SK-N-SH (cell line): ENCODE results near the gene CFAP221. TPM values are rescaled to one million over a fixed set of nuclear protein-coding genes. Genes with fewer than 3 reads are reported as not detected.

Source experiments
- CTCF ChIA-PET: fragments of 300-600, 350-600 bp; formaldehyde crosslinking; extraction: SDS; loops from one replicate; lab custom pipeline; 2021; lab: Yijun Ruan, JAX
- POLR2A ChIA-PET: fragments of 350-600 bp; sonication (Branson Sonifier 250); formaldehyde crosslinking; extraction: SDS; loops from one replicate; lab custom pipeline; 2020; ENCODE audit warnings: antibody characterized with exemption, inconsistent platforms; lab: Yijun Ruan, JAX
- DNase-seq: peaks from one replicate; pipeline ENCODE4 v3.0.0; 2012
- H2AFZ ChIP-seq: fragments of 200-600 bp; sonication (generic); 2 replicates; pipeline ENCODE4 v1.8.1; 2016; ENCODE audit warnings: antibody characterized with exemption, mild to moderate bottlenecking, low read depth
- H3F3A ChIP-seq: fragments of 200-600 bp; sonication (generic); replicated peaks from 2 replicates; pipeline ENCODE3; 2016; ENCODE audit warnings: antibody characterized with exemption, mild to moderate bottlenecking; ENCODE audit not compliant: insufficient read depth
- H3K27ac ChIP-seq, 2 experiments: fragments of 200-500 bp in 1 of 2; fragments of 200-600 bp in 1 of 2; sonication (Bioruptor generic) in 1 of 2; sonication (generic), shearing (Covaris generic) in 1 of 2; 2 replicates each; pipeline versions ENCODE4 v1.5.1 to v1.6.1; 2014 to 2016; ENCODE audit warnings: low read depth in 2 of 2, inconsistent platforms in 1 of 2, low read length in 1 of 2, mild to moderate bottlenecking in 1 of 2, mixed read lengths in 1 of 2
- H3K27me3 ChIP-seq: fragments of 200-600 bp; sonication (generic), shearing (Covaris generic); 2 replicates; pipeline ENCODE4 v1.6.1; 2016; ENCODE audit warnings: mixed run types; ENCODE audit not compliant: insufficient read depth
- H3K36me3 ChIP-seq, 2 experiments: fragments of 200-500 bp in 1 of 2; fragments of 200-600 bp in 1 of 2; sonication (Bioruptor generic) in 1 of 2; sonication (generic) in 1 of 2; replicated peaks in 1 of 2; 2 replicates each; pipeline versions ENCODE3 to v1.5.1; 2014 to 2016; ENCODE audit warnings: low read length in 1 of 2, mild to moderate bottlenecking in 1 of 2; ENCODE audit not compliant: insufficient read depth in 2 of 2, control insufficient read depth in 1 of 2
- H3K4me1 ChIP-seq, 2 experiments: fragments of 200-500 bp in 1 of 2; fragments of 200-600 bp in 1 of 2; sonication (Bioruptor generic) in 1 of 2; sonication (generic), shearing (Covaris generic) in 1 of 2; 2 replicates each; pipeline versions ENCODE4 v1.5.1 to v1.6.1; 2014 to 2016; ENCODE audit warnings: low read depth in 1 of 2, low read length in 1 of 2, mixed run types in 1 of 2; ENCODE audit not compliant: insufficient read depth in 2 of 2, control insufficient read depth in 1 of 2
- H3K4me2 ChIP-seq: fragments of 200-600 bp; sonication (generic), shearing (Covaris generic); 2 replicates; pipeline ENCODE4 v1.6.1; 2017; ENCODE audit warnings: mixed run types
- H3K4me3 ChIP-seq, 2 experiments: fragments of 200-500 bp in 1 of 2; fragments of 200-600 bp in 1 of 2; sonication (Bioruptor generic) in 1 of 2; sonication (generic), shearing (Covaris generic) in 1 of 2; 2 replicates each; pipeline versions ENCODE4 v1.5.1 to v1.8.1; 2014 to 2016; ENCODE audit warnings: low read depth in 2 of 2, inconsistent platforms in 1 of 2, low read length in 1 of 2, mild to moderate bottlenecking in 1 of 2, mixed read lengths in 1 of 2, moderate library complexity in 1 of 2
- H3K79me2 ChIP-seq: fragments of 200-600 bp; sonication (generic); 2 replicates; pipeline ENCODE4 v1.8.1; 2017; ENCODE audit warnings: mild to moderate bottlenecking; ENCODE audit not compliant: insufficient read depth
- H3K9ac ChIP-seq: fragments of 200-600 bp; sonication (generic); 2 replicates; pipeline ENCODE4 v1.6.1; 2017; ENCODE audit warnings: mixed run types
- H3K9me2 ChIP-seq: fragments of 200-600 bp; sonication (generic); 2 replicates; pipeline ENCODE4 v1.6.1; 2017; ENCODE audit warnings: mixed run types
- H3K9me3 ChIP-seq: fragments of 200-600 bp; sonication (generic); 2 replicates; pipeline ENCODE4 v1.6.1; 2017; ENCODE audit warnings: mixed run types, mild to moderate bottlenecking, moderate library complexity
- H4K20me1 ChIP-seq: fragments of 200-600 bp; sonication (generic); 2 replicates; pipeline ENCODE4 v1.6.1; 2017; ENCODE audit warnings: mild to moderate bottlenecking, mixed run types; ENCODE audit not compliant: insufficient read depth
- CHD2 ChIP-seq: fragments of 150-350 bp; IDR thresholded peaks from 2 replicates; pipeline ENCODE4 v1.6.1; 2018; ENCODE audit warnings: low read length; ENCODE audit not compliant: partially characterized antibody
- CTCF ChIP-seq: fragments of 200-600 bp; sonication (generic); IDR thresholded peaks from 2 replicates; pipeline ENCODE4 v1.6.1; 2017; ENCODE audit warnings: antibody characterized with exemption, mild to moderate bottlenecking, moderate library complexity
- ELF1 ChIP-seq: IDR thresholded peaks from 2 replicates; pipeline ENCODE4 v1.4.0; 2012
- EP300 ChIP-seq, 2 experiments: IDR thresholded peaks; 2 replicates each; pipeline versions ENCODE4 v1.4.0 to v1.6.1; 2012; ENCODE audit warnings: borderline replicate concordance in 1 of 2, low read depth in 1 of 2, low read length in 1 of 2
- EZH2phosphoT487 ChIP-seq: fragments of 200-600 bp; sonication (generic); IDR thresholded peaks from 2 replicates; pipeline ENCODE4 v1.6.1; 2017; ENCODE audit warnings: low read depth, mixed run types, mild to moderate bottlenecking, antibody characterized with exemption, moderate library complexity, borderline replicate concordance
- FOSL2 ChIP-seq: IDR thresholded peaks from 2 replicates; pipeline ENCODE4 v1.4.0; 2012; ENCODE audit warnings: low read depth, mild to moderate bottlenecking, moderate library complexity, borderline replicate concordance
- GABPA ChIP-seq: IDR thresholded peaks from 2 replicates; pipeline ENCODE4 v1.4.0; 2012; ENCODE audit warnings: low read depth, mild to moderate bottlenecking
- GATA2 ChIP-seq: sonication (generic); formaldehyde crosslinking; IDR thresholded peaks from 2 replicates; pipeline ENCODE4 v1.5.0; 2020; ENCODE audit warnings: mild to moderate bottlenecking, missing genetic modification reagents
- IRF3 ChIP-seq: fragments of 150-350 bp; IDR thresholded peaks from 2 replicates; pipeline ENCODE4 v1.6.1; 2016; ENCODE audit warnings: mild to moderate bottlenecking, low read depth, low read length
- MAX ChIP-seq: IDR thresholded peaks from 2 replicates; pipeline ENCODE4 v1.4.0; 2012; ENCODE audit warnings: low read depth
- MEF2A ChIP-seq: IDR thresholded peaks from 2 replicates; pipeline ENCODE4 v1.4.0; 2012; ENCODE audit warnings: low read depth, borderline replicate concordance
- MXI1 ChIP-seq: IDR thresholded peaks from 2 replicates; pipeline ENCODE4 v1.6.1; 2012; ENCODE audit warnings: mild to moderate bottlenecking, low read depth, low read length, improper control_type of control experiment
- NFIC ChIP-seq: IDR thresholded peaks from 2 replicates; pipeline ENCODE4 v1.4.0; 2012; ENCODE audit warnings: borderline replicate concordance
- RAD21 ChIP-seq: IDR thresholded peaks from 2 replicates; pipeline ENCODE4 v1.6.1; 2012; ENCODE audit warnings: mild to moderate bottlenecking, low read length
- RCOR1 ChIP-seq: fragments of 150-350 bp; IDR thresholded peaks from 2 replicates; pipeline ENCODE4 v1.6.1; 2017; ENCODE audit warnings: antibody characterized with exemption, low read length
- TAF1 ChIP-seq: IDR thresholded peaks from 2 replicates; pipeline ENCODE4 v1.6.1; 2012; ENCODE audit warnings: low read depth, mild to moderate bottlenecking, low read length, moderate library complexity, borderline replicate concordance
- TEAD4 ChIP-seq: IDR thresholded peaks from 2 replicates; pipeline ENCODE4 v1.4.0; 2012; ENCODE audit warnings: mild to moderate bottlenecking, borderline replicate concordance; ENCODE audit not compliant: insufficient read depth
- USF1 ChIP-seq: IDR thresholded peaks from 2 replicates; pipeline ENCODE4 v1.4.0; 2012; ENCODE audit warnings: low read depth, borderline replicate concordance
- YY1 ChIP-seq: IDR thresholded peaks from 2 replicates; pipeline ENCODE4 v1.4.0; 2012; ENCODE audit warnings: low read depth, mild to moderate bottlenecking
- WGBS: methylation state at CpG from one replicate; pipeline ENCODE4 v1.1.6; 2017; ENCODE audit warnings: low lambda C conversion rate; 5-methylcytosine and 5-hydroxymethylcytosine counted together
- polyA plus RNA-seq, 3 experiments: library from polyadenylated mRNA; depleted of rRNA; stranded (reverse); fragments of >200 nt; gene quantifications; 2 replicates each; pipeline ENCODE4 v1.2.3, GENCODE V29; 2012

Gene CFAP221
- polyA plus RNA-seq, 1 of the 3 experiments (the other 2 are of a cell fraction) = 0.12 TPM

GRCh38 chr2:119698246-119698645 is 154.0 kb downstream of the CFAP221 start:
- Histone ChIP-seq H3K4me2 (no peak overlapping the region), H3K79me2 (no peaks in the 10 kb centered on the region), H3K9ac (no peak overlapping the region), H2AFZ (no peak overlapping the region), H3K27me3 (no peaks in the 10 kb centered on the region), H4K20me1 (no peaks in the 10 kb centered on the region), H3K4me1 (peaks cover 5 to 9% of the 10 kb centered on the region in 2 experiments; a peak in 1 of 4 replicates), H3K27ac (no peak overlapping the region), H3F3A (no peaks in the 10 kb centered on the region), H3K9me3 (no peaks in the 10 kb centered on the region), H3K36me3 (no peaks in the 10 kb centered on the region), H3K4me3 (no peak overlapping the region), H3K9me2 (no peaks in the 10 kb centered on the region)
- DNase-seq = no peak
- POLR2A ChIA-PET = no interaction called here
- 85% methylated on average over 3 of the region's 3 CpGs for WGBS
- TF ChIP-seq EP300 (IDR thresholded peaks at IDR 0.05; ENCODE audit: borderline replicate concordance in 1 of 2, low read depth in 1 of 2, low read length in 1 of 2) = no peak
- TF ChIP-seq ELF1 = no peak
- no peak for TF ChIP-seq USF1
- no peak for TF ChIP-seq MEF2A
- TF ChIP-seq CTCF = no peak
- no peak for TF ChIP-seq GABPA
- TF ChIP-seq IRF3 = no peak
- no peak for TF ChIP-seq NFIC
- no peak for TF ChIP-seq TAF1
- TF ChIP-seq MXI1 = no peak
- TF ChIP-seq GATA2 (CRISPR knock-in tag) = no peak
- no peak for TF ChIP-seq FOSL2
- no peak for TF ChIP-seq RCOR1
- no peak for TF ChIP-seq YY1
- no peak for TF ChIP-seq MAX
- no peak for TF ChIP-seq RAD21
- no peak for TF ChIP-seq EZH2phosphoT487
- no peak for TF ChIP-seq TEAD4
- TF ChIP-seq CHD2 = no peak
- CTCF ChIA-PET = interaction anchor here (1.6 kb wide), 1 partner anchor 615 kb away, joined by 3 read pairs; no protein-coding TSS in a partner anchor
